Body of pancreas (tissue), 4 donors: Measurements from ENCODE around the gene FOXP1. TPM values are rescaled to one million over a fixed set of nuclear protein-coding genes. Genes with fewer than 3 reads are reported as not detected.

ENCODE experiments used
- ATAC-seq: fragments of 150-250 bp; one replicate; pipeline ENCODE4 v1.9.1; 2016
- DNase-seq, 4 donors: peaks; one replicate each; pipeline ENCODE4 v3.0.0-alpha.2; 2019
- H3K27ac ChIP-seq, 4 donors: fragments of 200-600 bp; sonication (generic); 1 replicate in 3 of 4; 2 replicates in 1 of 4; pipeline versions ENCODE4 v1.5.1 to v1.6.1; 2016 to 2019; ENCODE audit warnings: mild to moderate bottlenecking in 1 of 4, mixed read lengths in 1 of 4, moderate library complexity in 1 of 4
- H3K27me3 ChIP-seq, 2 donors: fragments of 200-600 bp; sonication (generic); one replicate each; pipeline ENCODE4 v1.6.0; 2016; ENCODE audit warnings: mild to moderate bottlenecking in 1 of 2
- H3K36me3 ChIP-seq, 2 donors: fragments of 200-600 bp; sonication (generic); replicated peaks in 1 of 2; 2 replicates each; pipeline ENCODE4 v1.5.1; 2016; ENCODE audit warnings: low read depth in 2 of 2; ENCODE audit not compliant: insufficient read depth in 1 of 2
- H3K4me1 ChIP-seq: fragments of 200-600 bp; sonication (generic); one replicate; pipeline ENCODE4 v1.6.0; 2016
- H3K4me3 ChIP-seq, 2 donors: fragments of 200-600 bp; sonication (generic); 1 replicate in 1 of 2; 2 replicates in 1 of 2; pipeline ENCODE4 v1.5.1; 2016 to 2019
- H3K9me3 ChIP-seq, 3 donors: fragments of 200-600 bp; sonication (generic); 1 replicate in 2 of 3; 2 replicates in 1 of 3; pipeline ENCODE4 v1.5.1; 2016
- CTCF ChIP-seq, 7 experiments: fragments of 450-650 bp in 4 of 7; fragments of 200-600 bp in 3 of 7; sonication (generic) in 3 of 7; IDR thresholded peaks; one replicate each; pipeline ENCODE4 v1.5.1; 2016 to 2019; ENCODE audit warnings: antibody characterized with exemption in 7 of 7
- POLR2A ChIP-seq, 3 donors: fragments of 450-650 bp; IDR thresholded peaks; one replicate each; pipeline ENCODE4 v1.6.1; 2016; ENCODE audit warnings: antibody characterized with exemption in 3 of 3, mild to moderate bottlenecking in 2 of 3
- WGBS, 2 donors: methylation state at CpG; one replicate each; pipeline ENCODE4 v1.1.5; 2017; 5-methylcytosine and 5-hydroxymethylcytosine counted together
- intact Hi-C: fragments of 100-400 bp; cut with DNase I; formaldehyde crosslinking; loops from one replicate; pipeline ENCODE4 v1.15.1; 2023
- total RNA-seq, 2 donors: library from RNA; depleted of rRNA; stranded (reverse); fragments of >200 nt; gene quantifications; one replicate each; pipeline ENCODE4 v1.1.0, GENCODE V29; 2016

FOXP1 gene
- total RNA-seq, 2 donors from 2014 or later: 85.7 to 86.1 TPM

GRCh38 chr3:71601811-71602210 lies 18.3 kb upstream of the FOXP1 start:
- ATAC-seq (no peak), DNase-seq (no peak)
- intact Hi-C loops: no loop called here
- Histone ChIP-seq H3K36me3 (no peaks in the 10 kb centered on the region), H3K4me1 (peaks cover 6% of the 10 kb centered on the region), H3K27ac (no peak overlapping the region), H3K9me3 (no peaks in the 10 kb centered on the region), H3K27me3 (no peaks in the 10 kb centered on the region), H3K4me3 (no peak overlapping the region)
- TF ChIP-seq CTCF (IDR thresholded peaks at IDR 0.05): no peak
- TF ChIP-seq POLR2A (IDR thresholded peaks at IDR 0.05): no peak
- 80 to 87% methylated on average over 5 of the region's 5 CpGs for WGBS, 2 donors

- WGBS, 2 donors: 89 to 96% methylated on average over 3 of the region's 3 CpGs
- no peak for ATAC-seq
- TF ChIP-seq CTCF (IDR thresholded peaks at IDR 0.05): no peak
- TF ChIP-seq POLR2A (IDR thresholded peaks at IDR 0.05): no peak
- Histone ChIP-seq H3K36me3 (no peaks in the 10 kb centered on the region), H3K9me3 (no peaks in the 10 kb centered on the region), H3K27ac (no peak overlapping the region), H3K4me1 (peaks cover 6% of the 10 kb centered on the region), H3K27me3 (no peaks in the 10 kb centered on the region), H3K4me3 (no peak overlapping the region)
- intact Hi-C loops: no loop called here
- DNase-seq: no peak
These were observed 17.2 kb upstream of the FOXP1 start for GRCh38 chr3:71600646-71601288.

GRCh38 chr3:71599416-71599815 lies 15.9 kb upstream of the FOXP1 start:
- no peaks in the 10 kb centered on the region for H3K27me3 ChIP-seq
- no peak overlapping the region for H3K27ac ChIP-seq
- DNase-seq (no peak), ATAC-seq (no peak)
- TF ChIP-seq CTCF (IDR thresholded peaks at IDR 0.05): no peak
- no peak for TF ChIP-seq POLR2A (IDR thresholded peaks at IDR 0.05)
- peaks cover 6% of the 10 kb centered on the region for H3K4me1 ChIP-seq
- no peaks in the 10 kb centered on the region for H3K36me3 ChIP-seq
- H3K9me3 ChIP-seq: no peaks in the 10 kb centered on the region
- H3K4me3 ChIP-seq: no peak overlapping the region
- 75 to 85% methylated on average over 1 of the region's 1 CpG for WGBS, 2 donors
- intact Hi-C loops: loop anchor here (10.0 kb wide), 1 partner anchor 595 kb away; no protein-coding TSS in a partner anchor

GRCh38 chr3:71598292-71598691 lies 14.8 kb upstream of the FOXP1 start:
- TF ChIP-seq POLR2A (IDR thresholded peaks at IDR 0.05) (no peak), CTCF (IDR thresholded peaks at IDR 0.05) (no peak)
- Histone ChIP-seq H3K36me3 (no peaks in the 10 kb centered on the region), H3K9me3 (no peaks in the 10 kb centered on the region), H3K4me3 (no peak overlapping the region), H3K27ac (no peak overlapping the region), H3K27me3 (no peaks in the 10 kb centered on the region), H3K4me1 (peaks cover 6% of the 10 kb centered on the region)
- WGBS, 2 donors: 85 to 86% methylated on average over 3 of the region's 3 CpGs
- ATAC-seq (no peak), DNase-seq (no peak)
- intact Hi-C loops: loop anchor here (10.0 kb wide), 1 partner anchor 593 kb away; no protein-coding TSS in a partner anchor

GRCh38 chr3:71597286-71597685 lies 13.8 kb upstream of the FOXP1 start:
- no peaks in the 10 kb centered on the region for H3K27me3 ChIP-seq
- WGBS, 2 donors: 89 to 94% methylated on average over 1 of the region's 1 CpG
- no peak overlapping the region for H3K27ac ChIP-seq
- DNase-seq (no peak), ATAC-seq (no peak)
- intact Hi-C loops: loop anchor here (10.0 kb wide), 1 partner anchor 592 kb away; no protein-coding TSS in a partner anchor
- no peaks in the 10 kb centered on the region for H3K36me3 ChIP-seq
- TF ChIP-seq POLR2A (IDR thresholded peaks at IDR 0.05) (no peak), CTCF (IDR thresholded peaks at IDR 0.05) (no peak)
- H3K9me3 ChIP-seq: no peaks in the 10 kb centered on the region
- H3K4me3 ChIP-seq: no peak overlapping the region
- H3K4me1 ChIP-seq: peaks cover 6% of the 10 kb centered on the region
